OCI-LY1 (cell line): ENCODE measurements around the gene RABGAP1L.
"Not testable (repeated sequence)": the region's sequence is repeated elsewhere in the genome, so short reads cannot be mapped to it uniquely, and the experiment has no call there.

ENCODE experiments used
- H2AFZ ChIP-seq: fragments of 200-600 bp; sonication (generic), shearing (Covaris generic); 2 replicates; pipeline ENCODE4 v1.6.0; 2014; ENCODE audit warnings: antibody characterized with exemption, mild to moderate bottlenecking, low read length
- H3F3A ChIP-seq: fragments of 200-600 bp; sonication (generic), shearing (Covaris generic); 2 replicates; pipeline ENCODE4 v1.6.0; 2014; ENCODE audit warnings: mild to moderate bottlenecking, antibody characterized with exemption, low read length, moderate library complexity; ENCODE audit not compliant: insufficient read depth
- H3K27ac ChIP-seq: fragments of 200-600 bp; sonication (generic); 2 replicates; pipeline ENCODE4 v1.5.1; 2014; ENCODE audit warnings: low read length, mixed run types, mild to moderate bottlenecking, low read depth; ENCODE audit not compliant: poor library complexity, severe bottlenecking
- H3K27me3 ChIP-seq: fragments of 200-600 bp; sonication (generic); 2 replicates; pipeline ENCODE4 v1.6.0; 2014; ENCODE audit warnings: antibody characterized with exemption, mild to moderate bottlenecking, low read length, moderate library complexity; ENCODE audit not compliant: insufficient read depth
- H3K36me3 ChIP-seq: fragments of 200-600 bp; sonication (generic); 2 replicates; pipeline ENCODE4 v1.6.1; 2014; ENCODE audit warnings: mild to moderate bottlenecking, antibody characterized with exemption, low read length, moderate library complexity, mixed read lengths; ENCODE audit not compliant: insufficient read depth
- H3K4me1 ChIP-seq: fragments of 200-600 bp; sonication (generic); 2 replicates; pipeline ENCODE4 v1.5.1; 2014; ENCODE audit warnings: mild to moderate bottlenecking, low read length, moderate library complexity; ENCODE audit not compliant: insufficient read depth, severe bottlenecking
- H3K4me2 ChIP-seq: fragments of 200-600 bp; sonication (generic), shearing (Covaris generic); 2 replicates; pipeline ENCODE4 v1.6.1; 2014; ENCODE audit warnings: low read length
- H3K4me3 ChIP-seq: fragments of 200-600 bp; sonication (generic); 2 replicates; pipeline ENCODE4 v1.5.1; 2014; ENCODE audit warnings: low read length, low read depth, mild to moderate bottlenecking, mixed read lengths; ENCODE audit not compliant: poor library complexity, severe bottlenecking
- H3K79me2 ChIP-seq: fragments of 200-600 bp; shearing (Covaris generic); 2 replicates; pipeline ENCODE4 v1.6.1; 2016; ENCODE audit warnings: mixed run types, low read length, mixed read lengths; ENCODE audit not compliant: insufficient read depth
- H3K9ac ChIP-seq: fragments of 200-600 bp; sonication (generic), shearing (Covaris generic); 2 replicates; pipeline ENCODE4 v1.6.1; 2014; ENCODE audit warnings: mild to moderate bottlenecking, low read length, mixed read lengths
- H3K9me2 ChIP-seq: fragments of 200-600 bp; sonication (generic), shearing (Covaris generic); 2 replicates; pipeline ENCODE4 v1.6.1; 2014; ENCODE audit warnings: low read depth, mild to moderate bottlenecking, low read length, mixed read lengths
- H3K9me3 ChIP-seq: fragments of 200-600 bp; shearing (Covaris generic); 2 replicates; pipeline ENCODE4 v1.6.1; 2014; ENCODE audit warnings: low read length, mixed read lengths
- H4K20me1 ChIP-seq: fragments of 200-600 bp; sonication (generic), shearing (Covaris generic); 2 replicates; pipeline ENCODE4 v1.6.0; 2016; ENCODE audit warnings: mild to moderate bottlenecking, low read length; ENCODE audit not compliant: insufficient read depth
- CTCF ChIP-seq: fragments of 200-600 bp; sonication (generic), shearing (Covaris generic); IDR thresholded peaks from 2 replicates; pipeline ENCODE4 v1.5.1; 2017; ENCODE audit warnings: mild to moderate bottlenecking, antibody characterized with exemption, low read length, moderate library complexity, mixed read lengths
- EZH2 ChIP-seq: fragments of 200-600 bp; sonication (generic), shearing (Covaris generic); IDR thresholded peaks from 2 replicates; pipeline ENCODE4 v1.8.0; 2017; ENCODE audit warnings: borderline replicate concordance, mixed run types, mild to moderate bottlenecking, antibody characterized with exemption, low read length, moderate library complexity, mixed read lengths

Gene RABGAP1L

GRCh38 chr1:174407665-174408064, 248.3 kb downstream of the RABGAP1L start:
- Histone ChIP-seq H3K79me2 (peaks cover 27% of the 10 kb centered on the region), H4K20me1 (no peaks in the 10 kb centered on the region), H3K4me2 (no peak overlapping the region), H3K9me2 (no peaks in the 10 kb centered on the region), H3K27ac (no peak overlapping the region), H3K36me3 (peaks cover 4% of the 10 kb centered on the region; the same call in 1 of the 2 replicates), H2AFZ (no peak overlapping the region), H3K9me3 (no peaks in the 10 kb centered on the region; the same call in 1 of the 2 replicates), H3K4me1 (no peaks in the 10 kb centered on the region), H3K4me3 (no peak overlapping the region), H3F3A (no peaks in the 10 kb centered on the region), H3K27me3 (no peaks in the 10 kb centered on the region), H3K9ac (no peak overlapping the region)
- no peak for TF ChIP-seq EZH2
- no peak for TF ChIP-seq CTCF

GRCh38 chr1:174408146-174408545, 248.8 kb downstream of the RABGAP1L start:
- H3K27ac ChIP-seq = no peak overlapping the region
- H2AFZ ChIP-seq = no peak overlapping the region
- TF ChIP-seq CTCF (no peak), EZH2 (no peak)
- no peak overlapping the region for H3K9ac ChIP-seq
- peaks cover 27% of the 10 kb centered on the region for H3K79me2 ChIP-seq
- H3K27me3 ChIP-seq = no peaks in the 10 kb centered on the region
- no peaks in the 10 kb centered on the region; the same call in 1 of the 2 replicates for H3K9me3 ChIP-seq
- H3K4me2 ChIP-seq = no peak overlapping the region
- no peaks in the 10 kb centered on the region for H3K36me3 ChIP-seq
- H3K9me2 ChIP-seq = no peaks in the 10 kb centered on the region
- no peaks in the 10 kb centered on the region for H3F3A ChIP-seq
- H3K4me1 ChIP-seq = peaks cover 5% of the 10 kb centered on the region
- no peaks in the 10 kb centered on the region for H4K20me1 ChIP-seq
- no peak overlapping the region for H3K4me3 ChIP-seq

- H2AFZ ChIP-seq, H3K9me3 ChIP-seq, H4K20me1 ChIP-seq, H3K4me2 ChIP-seq, H3K9ac ChIP-seq, H3K4me3 ChIP-seq, H3K27ac ChIP-seq, H3K9me2 ChIP-seq, H3K36me3 ChIP-seq, H3K27me3 ChIP-seq, H3F3A ChIP-seq: not testable (repeated sequence)
- Histone ChIP-seq H3K79me2 (peaks cover 27% of the 10 kb centered on the region), H3K4me1 (peaks cover 19% of the 10 kb centered on the region)
These were observed 250.5 kb downstream of the RABGAP1L start for GRCh38 chr1:174409801-174410200.

GRCh38 chr1:174413632-174414031, 254.3 kb downstream of the RABGAP1L start:
- Histone ChIP-seq H4K20me1 (no peaks in the 10 kb centered on the region), H3K4me1 (peaks cover 28% of the 10 kb centered on the region), H3K27ac (no peak overlapping the region), H3F3A (no peaks in the 10 kb centered on the region), H3K4me3 (no peak overlapping the region), H3K79me2 (peaks cover 21% of the 10 kb centered on the region), H3K36me3 (no peaks in the 10 kb centered on the region), H3K9me3 (no peaks in the 10 kb centered on the region; the same call in 1 of the 2 replicates), H3K9me2 (no peaks in the 10 kb centered on the region), H2AFZ (no peak overlapping the region), H3K4me2 (no peak overlapping the region; the same call in 1 of the 2 replicates), H3K27me3 (no peaks in the 10 kb centered on the region), H3K9ac (no peak overlapping the region)
- TF ChIP-seq CTCF (peak; percentile 72), EZH2 (no peak)
